ENCODE data around the gene DNAJC8. TPM values are rescaled to one million over a fixed set of nuclear protein-coding genes. Genes with fewer than 3 reads are reported as not detected.

Gene DNAJC8
- total RNA-seq, 4 donors from 2014 or later = 24.3 to 90.9 (median 56.2) TPM

GRCh38 chr1:28180306-28181305 lies 52.2 kb downstream of the DNAJC8 start:
- TF ChIP-seq, protein P1, sequence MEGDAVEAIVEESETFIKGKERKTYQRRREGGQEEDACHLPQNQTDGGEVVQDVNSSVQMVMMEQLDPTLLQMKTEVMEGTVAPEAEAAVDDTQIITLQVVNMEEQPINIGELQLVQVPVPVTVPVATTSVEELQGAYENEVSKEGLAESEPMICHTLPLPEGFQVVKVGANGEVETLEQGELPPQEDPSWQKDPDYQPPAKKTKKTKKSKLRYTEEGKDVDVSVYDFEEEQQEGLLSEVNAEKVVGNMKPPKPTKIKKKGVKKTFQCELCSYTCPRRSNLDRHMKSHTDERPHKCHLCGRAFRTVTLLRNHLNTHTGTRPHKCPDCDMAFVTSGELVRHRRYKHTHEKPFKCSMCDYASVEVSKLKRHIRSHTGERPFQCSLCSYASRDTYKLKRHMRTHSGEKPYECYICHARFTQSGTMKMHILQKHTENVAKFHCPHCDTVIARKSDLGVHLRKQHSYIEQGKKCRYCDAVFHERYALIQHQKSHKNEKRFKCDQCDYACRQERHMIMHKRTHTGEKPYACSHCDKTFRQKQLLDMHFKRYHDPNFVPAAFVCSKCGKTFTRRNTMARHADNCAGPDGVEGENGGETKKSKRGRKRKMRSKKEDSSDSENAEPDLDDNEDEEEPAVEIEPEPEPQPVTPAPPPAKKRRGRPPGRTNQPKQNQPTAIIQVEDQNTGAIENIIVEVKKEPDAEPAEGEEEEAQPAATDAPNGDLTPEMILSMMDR (IDR thresholded peaks at IDR 0.05) = no peak
- TF ChIP-seq POLR2A (IDR thresholded peaks at IDR 0.05) = no peak
- no peak overlapping the region for H3K4me3 ChIP-seq
- no peaks in the 10 kb centered on the region for H3K9me3 ChIP-seq
- no peak for DNase-seq
- no peaks in the 10 kb centered on the region for H3K4me1 ChIP-seq
- H3K36me3 ChIP-seq = no peaks in the 10 kb centered on the region
- intact Hi-C loops (cut with DNase I; ENCODE audit: low total_unique reads) = no loop called here
- H3K27me3 ChIP-seq = no peaks in the 10 kb centered on the region
- no peak overlapping the region for H3K27ac ChIP-seq

DNA sequence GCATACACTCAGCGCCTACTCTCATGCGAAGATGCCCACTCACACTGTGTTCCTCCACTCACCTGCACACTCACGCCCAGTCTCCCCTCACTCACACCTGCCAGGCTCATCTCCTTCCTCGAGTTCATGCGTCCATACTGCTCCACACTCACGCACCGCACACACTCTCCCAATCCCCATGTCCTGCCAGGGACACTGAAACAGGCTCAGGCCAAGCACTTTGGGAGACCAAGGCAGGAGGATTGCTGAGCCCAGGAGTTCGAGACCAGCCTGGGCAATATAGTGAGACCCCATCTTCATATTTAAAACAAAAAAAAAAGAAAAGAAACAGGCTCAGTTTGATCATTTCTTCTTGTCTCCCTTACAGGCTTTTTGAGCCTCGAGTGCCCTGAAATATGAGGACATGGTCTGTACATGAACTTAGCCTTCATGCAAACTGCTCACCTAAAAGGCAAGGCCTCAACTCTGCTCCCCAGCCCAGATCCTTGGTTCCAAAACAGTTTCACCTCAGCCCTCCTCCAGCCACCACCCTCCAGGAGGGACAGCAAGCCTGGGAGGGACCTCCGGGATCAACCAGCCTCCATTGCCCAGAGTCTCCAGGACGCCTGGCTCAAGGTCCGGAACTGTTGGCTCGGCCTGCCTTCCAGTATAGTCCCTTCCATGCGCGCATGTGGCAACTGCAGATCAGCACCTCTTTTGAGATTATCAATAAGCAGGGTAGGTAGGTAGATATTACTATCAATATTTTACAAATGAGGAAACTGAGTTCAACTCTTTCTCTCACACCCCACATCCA lies 53.9 kb downstream of the DNAJC8 start:
- TF ChIP-seq POLR2A (IDR thresholded peaks at IDR 0.05) = no peak
- TF ChIP-seq, protein P1 (IDR thresholded peaks at IDR 0.05) = no peak
- Histone ChIP-seq H3K9me3 (no peaks in the 10 kb centered on the region), H3K4me1 (no peaks in the 10 kb centered on the region), H3K27ac (no peak overlapping the region), H3K4me3 (no peak overlapping the region), H3K27me3 (no peaks in the 10 kb centered on the region), H3K36me3 (no peaks in the 10 kb centered on the region)
- intact Hi-C loops (cut with DNase I; ENCODE audit: low total_unique reads) = no loop called here
- no peak for DNase-seq

DNA sequence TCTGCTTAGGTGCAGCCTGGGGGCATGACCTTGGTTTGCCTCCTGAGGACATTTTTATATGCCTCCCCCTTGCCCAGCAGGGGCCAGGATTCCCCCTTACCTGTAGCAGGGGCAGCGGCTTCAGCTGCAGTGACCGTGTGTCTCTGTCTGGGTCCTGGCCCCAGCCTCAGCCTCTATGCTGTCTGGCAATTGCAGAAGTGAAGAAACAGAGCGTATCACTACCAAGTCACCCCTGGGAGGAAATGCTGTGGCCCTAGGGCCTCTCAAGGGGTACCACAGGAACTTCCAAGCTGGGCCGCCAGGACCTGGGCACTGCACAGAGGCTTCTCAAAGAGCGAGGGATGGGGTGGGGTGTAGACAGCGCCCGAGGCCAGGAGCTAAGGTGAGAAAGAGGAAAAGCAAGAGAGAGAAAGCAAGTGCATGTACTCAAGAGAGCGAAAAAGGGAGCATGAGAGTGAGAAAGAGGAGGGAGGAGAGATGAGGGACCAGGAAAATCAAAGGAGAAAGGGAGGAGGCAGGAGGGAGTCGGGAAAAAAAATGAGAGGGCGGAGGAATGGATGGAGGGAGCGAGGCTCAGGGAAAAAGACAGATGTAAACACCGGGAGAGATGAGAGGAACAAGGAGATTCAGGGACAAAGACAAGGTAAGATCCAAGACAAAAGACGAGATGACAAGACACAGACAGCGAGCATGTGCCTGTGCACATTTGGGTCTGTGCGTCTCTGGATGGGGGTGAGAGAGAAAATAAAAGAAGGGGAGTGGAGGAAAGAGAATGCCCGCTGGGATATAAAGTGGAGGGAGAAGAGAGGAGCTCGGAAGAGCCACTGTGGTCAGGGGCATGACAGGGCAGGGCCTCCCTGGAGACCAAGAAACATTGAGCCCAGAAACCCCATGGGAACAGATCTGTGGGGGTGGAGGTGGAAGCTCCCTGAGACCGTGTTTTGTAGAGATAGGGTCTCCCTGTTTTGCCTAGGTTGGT lies 56.0 kb downstream of the DNAJC8 start, which contains the start of gene PTAFR:
Gene PTAFR, minus strand, starts transcription at position 199 of the 979 bp plus-strand sequence. CDS start 25,669 bp downstream, outside the sequence.
- DNase-seq = no peak
- no peaks in the 10 kb centered on the region for H3K36me3 ChIP-seq
- H3K4me3 ChIP-seq = no peak within 1 kb of the TSS
- H3K27me3 ChIP-seq = no peaks in the 10 kb centered on the region
- H3K27ac ChIP-seq = no peak within 1 kb of the TSS
- no peak for TF ChIP-seq POLR2A (IDR thresholded peaks at IDR 0.05)
- TF ChIP-seq, protein P1 (IDR thresholded peaks at IDR 0.05) = no peak
- no peaks in the 10 kb centered on the region for H3K4me1 ChIP-seq
- intact Hi-C loops (cut with DNase I; ENCODE audit: low total_unique reads) = no loop called here
- H3K9me3 ChIP-seq = no peaks in the 10 kb centered on the region

- Histone ChIP-seq H3K4me3 (no peak overlapping the region), H3K4me1 (no peaks in the 10 kb centered on the region)
- intact Hi-C loops (cut with DNase I; ENCODE audit: low total_unique reads) = no loop called here
Measured at GRCh38 chr1:28175955-28176485, 56.8 kb downstream of the DNAJC8 start.

More at GRCh38 chr1:28175955-28176485, 56.8 kb downstream of the DNAJC8 start:
- DNase-seq = no peak
- Histone ChIP-seq H3K9me3 (no peaks in the 10 kb centered on the region), H3K36me3 (no peaks in the 10 kb centered on the region), H3K27ac (no peak overlapping the region), H3K27me3 (no peaks in the 10 kb centered on the region)
- TF ChIP-seq, protein P1 (IDR thresholded peaks at IDR 0.05) = no peak
- TF ChIP-seq POLR2A (IDR thresholded peaks at IDR 0.05) = no peak

Measured in uterus (tissue), 4 donors.